ENCODE data around the gene P2RX5.

- TF ChIP-seq MAX (IDR thresholded peaks at IDR 0.05) (no peak), YY1 (IDR thresholded peaks at IDR 0.05; ENCODE audit: low read depth) (no peak), RAD21 (IDR thresholded peaks at IDR 0.05; ENCODE audit: low read depth) (no peak), TEAD4 (IDR thresholded peaks at IDR 0.05) (no peak), CREB1 (IDR thresholded peaks at IDR 0.05; ENCODE audit: low read depth) (no peak), FOXM1 (IDR thresholded peaks at IDR 0.05; ENCODE audit: borderline replicate concordance, low read depth) (no peak), EGR1 (IDR thresholded peaks at IDR 0.05) (no peak), CEBPB (IDR thresholded peaks at IDR 0.05) (no peak)
These were observed 37.0 kb downstream of the P2RX5 start for GRCh38 chr17:3658784-3659449.
